Uterus (tissue), 4 donors: Measurements from ENCODE around the gene AATF. TPM values are rescaled to one million over a fixed set of nuclear protein-coding genes. Genes with fewer than 3 reads are reported as not detected.

Experiments
- DNase-seq, 2 donors: peaks; one replicate each; pipeline ENCODE4 v3.0.0-alpha.2; 2019 to 2020
- H3K27ac ChIP-seq, 2 donors: fragments of 200-600 bp; sonication (generic); 1 replicate in 1 of 2; 2 replicates in 1 of 2; pipeline ENCODE4 v1.5.1; 2016 to 2018
- H3K27me3 ChIP-seq, 2 donors: fragments of 200-600 bp; sonication (generic); one replicate each; pipeline ENCODE4 v1.5.1; 2018 to 2019; ENCODE audit warnings: control low read depth in 1 of 2
- H3K36me3 ChIP-seq, 2 donors: fragments of 200-600 bp; sonication (generic); one replicate each; pipeline ENCODE4 v1.5.1; 2019; ENCODE audit warnings: control low read depth in 1 of 2
- H3K4me1 ChIP-seq, 2 donors: fragments of 200-600 bp; sonication (generic); one replicate each; pipeline ENCODE4 v1.5.1; 2018 to 2019; ENCODE audit warnings: control low read depth in 1 of 2
- H3K4me3 ChIP-seq, 2 donors: fragments of 200-600 bp; sonication (generic); 1 replicate in 1 of 2; 2 replicates in 1 of 2; pipeline ENCODE4 v1.5.1; 2018 to 2019; ENCODE audit warnings: mild to moderate bottlenecking in 1 of 2
- H3K9me3 ChIP-seq, 2 donors: fragments of 200-600 bp; sonication (generic); one replicate each; pipeline ENCODE4 v1.5.1; 2019; ENCODE audit warnings: control low read depth in 1 of 2
- POLR2A ChIP-seq, 2 donors: fragments of 450-650 bp; IDR thresholded peaks; one replicate each; pipeline ENCODE4 v1.6.1; 2016; ENCODE audit warnings: antibody characterized with exemption in 2 of 2, mild to moderate bottlenecking in 1 of 2, moderate library complexity in 1 of 2
- intact Hi-C: fragments of 100-400 bp; cut with DNase I; formaldehyde crosslinking; loops from one replicate; pipeline ENCODE4 v1.15.1; 2023; ENCODE audit warnings: low total_unique reads
- total RNA-seq, 4 donors: library from RNA; depleted of rRNA in 3 of 4; stranded (reverse); fragments of >200 nt in 3 of 4; gene quantifications; one replicate each; pipeline versions ENCODE4 v1.1.0 to v1.2.4, GENCODE V29; 2014 to 2023
- TF ChIP-seq, protein P1 (sequence below), 4 experiments: fragments of 200-600 bp in 2 of 4; fragments of 450-650 bp in 2 of 4; sonication (generic) in 2 of 4; IDR thresholded peaks; one replicate each; pipeline ENCODE4 v1.5.1; 2016 to 2019; ENCODE audit warnings: antibody characterized with exemption in 4 of 4, mild to moderate bottlenecking in 2 of 4, moderate library complexity in 1 of 4
- donor health status: DM: yes; HTN: yes; CAD: no.

The AATF gene
- total RNA-seq, 4 donors from 2014 or later, result 10.0 to 48.2 (median 30.3) TPM

GRCh38 chr17:36983618-36984017 is 34.9 kb downstream of the AATF start:
- no peak for DNase-seq
- H3K4me1 ChIP-seq, result no peaks in the 10 kb centered on the region
- H3K4me3 ChIP-seq, result no peak overlapping the region
- H3K27me3 ChIP-seq, result no peaks in the 10 kb centered on the region
- no peaks in the 10 kb centered on the region for H3K36me3 ChIP-seq
- TF ChIP-seq POLR2A (IDR thresholded peaks at IDR 0.05), result no peak
- TF ChIP-seq, protein P1, sequence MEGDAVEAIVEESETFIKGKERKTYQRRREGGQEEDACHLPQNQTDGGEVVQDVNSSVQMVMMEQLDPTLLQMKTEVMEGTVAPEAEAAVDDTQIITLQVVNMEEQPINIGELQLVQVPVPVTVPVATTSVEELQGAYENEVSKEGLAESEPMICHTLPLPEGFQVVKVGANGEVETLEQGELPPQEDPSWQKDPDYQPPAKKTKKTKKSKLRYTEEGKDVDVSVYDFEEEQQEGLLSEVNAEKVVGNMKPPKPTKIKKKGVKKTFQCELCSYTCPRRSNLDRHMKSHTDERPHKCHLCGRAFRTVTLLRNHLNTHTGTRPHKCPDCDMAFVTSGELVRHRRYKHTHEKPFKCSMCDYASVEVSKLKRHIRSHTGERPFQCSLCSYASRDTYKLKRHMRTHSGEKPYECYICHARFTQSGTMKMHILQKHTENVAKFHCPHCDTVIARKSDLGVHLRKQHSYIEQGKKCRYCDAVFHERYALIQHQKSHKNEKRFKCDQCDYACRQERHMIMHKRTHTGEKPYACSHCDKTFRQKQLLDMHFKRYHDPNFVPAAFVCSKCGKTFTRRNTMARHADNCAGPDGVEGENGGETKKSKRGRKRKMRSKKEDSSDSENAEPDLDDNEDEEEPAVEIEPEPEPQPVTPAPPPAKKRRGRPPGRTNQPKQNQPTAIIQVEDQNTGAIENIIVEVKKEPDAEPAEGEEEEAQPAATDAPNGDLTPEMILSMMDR (IDR thresholded peaks at IDR 0.05), result no peak
- intact Hi-C loops, result no loop called here
- H3K27ac ChIP-seq, result no peak overlapping the region
- no peaks in the 10 kb centered on the region for H3K9me3 ChIP-seq

GRCh38 chr17:36989173-36989572 is 40.4 kb downstream of the AATF start:
- H3K4me3 ChIP-seq, result no peak overlapping the region
- TF ChIP-seq POLR2A (IDR thresholded peaks at IDR 0.05), result no peak
- TF ChIP-seq, protein P1 (IDR thresholded peaks at IDR 0.05), result no peak
- H3K9me3 ChIP-seq, result no peaks in the 10 kb centered on the region
- H3K27me3 ChIP-seq, result no peaks in the 10 kb centered on the region
- intact Hi-C loops, result no loop called here
- no peaks in the 10 kb centered on the region for H3K4me1 ChIP-seq
- H3K27ac ChIP-seq, result no peak overlapping the region
- no peaks in the 10 kb centered on the region for H3K36me3 ChIP-seq
- DNase-seq, result no peak

DNA sequence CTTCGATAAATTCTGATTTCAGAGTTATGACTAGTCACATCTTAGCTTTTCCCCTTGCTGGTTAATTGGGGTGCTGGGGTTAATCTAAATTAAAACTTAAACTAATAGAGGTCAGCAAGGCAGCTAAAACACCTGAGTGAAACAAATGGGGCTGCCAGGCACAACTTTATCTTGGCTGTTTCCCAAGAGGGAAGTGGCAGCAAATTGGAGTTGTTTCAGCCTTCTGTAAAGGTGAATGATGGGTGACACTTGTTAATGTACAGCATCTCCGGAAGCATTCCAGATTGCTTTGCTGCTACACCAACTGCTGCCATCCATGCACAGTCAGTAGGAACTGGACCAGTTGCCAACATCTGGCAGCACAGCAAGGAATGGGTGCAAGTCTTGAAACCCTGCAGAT is 43.9 kb downstream of the AATF start:
- intact Hi-C loops, result no loop called here
- TF ChIP-seq POLR2A (IDR thresholded peaks at IDR 0.05), result no peak
- TF ChIP-seq, protein P1 (IDR thresholded peaks at IDR 0.05), result no peak
- Histone ChIP-seq H3K9me3 (no peaks in the 10 kb centered on the region), H3K27me3 (no peaks in the 10 kb centered on the region), H3K36me3 (no peaks in the 10 kb centered on the region), H3K4me1 (no peaks in the 10 kb centered on the region), H3K4me3 (no peak overlapping the region), H3K27ac (no peak overlapping the region)
- DNase-seq, result no peak

GRCh38 chr17:36993227-36993626 is 44.5 kb downstream of the AATF start:
- no peaks in the 10 kb centered on the region for H3K9me3 ChIP-seq
- DNase-seq, result no peak
- H3K4me1 ChIP-seq, result no peaks in the 10 kb centered on the region
- H3K27ac ChIP-seq, result no peak overlapping the region
- intact Hi-C loops, result no loop called here
- no peaks in the 10 kb centered on the region for H3K27me3 ChIP-seq
- no peaks in the 10 kb centered on the region for H3K36me3 ChIP-seq
- H3K4me3 ChIP-seq, result no peak overlapping the region
- TF ChIP-seq, protein P1 (IDR thresholded peaks at IDR 0.05), result no peak
- TF ChIP-seq POLR2A (IDR thresholded peaks at IDR 0.05), result no peak

- no peak overlapping the region for H3K27ac ChIP-seq
- H3K4me3 ChIP-seq, result no peak overlapping the region
- no peaks in the 10 kb centered on the region for H3K36me3 ChIP-seq
- H3K4me1 ChIP-seq, result no peaks in the 10 kb centered on the region
- intact Hi-C loops, result no loop called here
- TF ChIP-seq, protein P1 (IDR thresholded peaks at IDR 0.05), result no peak
- no peak for TF ChIP-seq POLR2A (IDR thresholded peaks at IDR 0.05)
- no peaks in the 10 kb centered on the region for H3K27me3 ChIP-seq
- no peaks in the 10 kb centered on the region for H3K9me3 ChIP-seq
- DNase-seq, result no peak
Observed at GRCh38 chr17:36994438-36994837, 45.7 kb downstream of the AATF start.
